ENCODE data around the gene PTPRB.
A peak's percentile ranks its signal among the peaks of the same experiment; 100 is the strongest.

PTPRB gene

DNA sequence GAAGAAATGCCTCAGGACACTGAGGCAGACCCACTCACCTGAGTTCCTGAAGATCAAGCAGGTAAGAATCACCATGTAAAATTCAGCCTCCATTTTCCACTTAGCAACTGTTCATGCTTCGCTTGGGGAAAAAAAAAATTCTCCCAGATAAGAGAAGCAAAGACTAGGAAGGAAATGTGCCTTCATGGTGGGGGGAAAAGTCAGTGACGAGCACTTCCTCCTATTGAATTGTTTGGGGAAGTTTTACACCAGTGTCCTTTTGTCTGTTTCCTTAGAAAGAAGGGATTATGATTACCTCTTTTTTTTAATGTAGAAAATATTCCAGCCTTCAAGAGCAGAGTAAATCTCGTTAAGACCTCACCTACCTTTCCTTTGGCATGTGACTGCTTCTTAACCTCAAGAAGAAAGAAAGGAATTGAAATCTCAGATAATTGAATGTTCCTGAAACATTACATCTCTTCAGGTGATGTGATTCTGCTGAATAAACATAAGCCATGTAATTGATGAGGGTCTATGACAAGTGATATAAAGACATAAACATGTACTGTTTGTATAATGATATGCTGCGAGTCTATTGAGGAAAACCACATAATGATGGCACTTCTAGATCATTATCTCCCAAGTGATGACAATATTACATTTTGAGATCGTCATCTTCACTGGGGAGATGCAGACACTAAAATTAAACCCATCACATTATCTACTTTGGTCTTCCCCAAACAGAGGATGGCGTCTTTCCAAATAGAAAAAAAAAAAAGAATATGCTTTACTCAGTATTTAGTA lies at the start of gene PTPRB:
PTPRB (minus strand) TSS at position 127 of the 783 bp plus-strand sequence; CDS start at position 93, 34 bp downstream.
- TF ChIP-seq, protein P1, sequence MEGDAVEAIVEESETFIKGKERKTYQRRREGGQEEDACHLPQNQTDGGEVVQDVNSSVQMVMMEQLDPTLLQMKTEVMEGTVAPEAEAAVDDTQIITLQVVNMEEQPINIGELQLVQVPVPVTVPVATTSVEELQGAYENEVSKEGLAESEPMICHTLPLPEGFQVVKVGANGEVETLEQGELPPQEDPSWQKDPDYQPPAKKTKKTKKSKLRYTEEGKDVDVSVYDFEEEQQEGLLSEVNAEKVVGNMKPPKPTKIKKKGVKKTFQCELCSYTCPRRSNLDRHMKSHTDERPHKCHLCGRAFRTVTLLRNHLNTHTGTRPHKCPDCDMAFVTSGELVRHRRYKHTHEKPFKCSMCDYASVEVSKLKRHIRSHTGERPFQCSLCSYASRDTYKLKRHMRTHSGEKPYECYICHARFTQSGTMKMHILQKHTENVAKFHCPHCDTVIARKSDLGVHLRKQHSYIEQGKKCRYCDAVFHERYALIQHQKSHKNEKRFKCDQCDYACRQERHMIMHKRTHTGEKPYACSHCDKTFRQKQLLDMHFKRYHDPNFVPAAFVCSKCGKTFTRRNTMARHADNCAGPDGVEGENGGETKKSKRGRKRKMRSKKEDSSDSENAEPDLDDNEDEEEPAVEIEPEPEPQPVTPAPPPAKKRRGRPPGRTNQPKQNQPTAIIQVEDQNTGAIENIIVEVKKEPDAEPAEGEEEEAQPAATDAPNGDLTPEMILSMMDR (IDR thresholded peaks at IDR 0.05; ENCODE audit: low read length, missing control alignments), result no peak
- H3K4me3 ChIP-seq (replicated peaks; ENCODE audit: low read depth, low read length), result no peak within 1 kb of the TSS
- peak; percentile 11 for DNase-seq (ENCODE audit: low read depth)

DNA sequence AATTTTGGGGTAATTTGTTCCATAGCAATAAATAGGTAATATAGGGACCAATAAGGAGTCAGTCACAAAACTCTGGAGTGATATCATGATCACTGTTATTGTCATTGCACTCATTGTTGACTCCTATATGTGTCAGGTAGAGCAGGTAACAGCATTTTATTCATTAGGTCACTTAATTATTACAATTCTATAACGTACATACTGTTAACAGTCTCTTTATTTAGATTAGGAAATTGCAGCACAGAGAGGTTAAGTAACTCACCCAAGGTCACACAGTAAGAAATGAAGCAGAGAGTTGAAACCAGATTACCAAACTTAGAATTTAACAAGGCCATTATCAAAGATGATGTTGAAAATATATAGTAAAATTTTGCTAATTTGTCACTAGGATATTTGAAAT lies 49.7 kb upstream of the PTPRB start:
- DNase-seq (ENCODE audit: low read depth), result no peak
- TF ChIP-seq, protein P1 (IDR thresholded peaks at IDR 0.05; ENCODE audit: low read length, missing control alignments), result no peak
- no peak overlapping the region for H3K4me3 ChIP-seq (replicated peaks; ENCODE audit: low read depth, low read length)

DNA sequence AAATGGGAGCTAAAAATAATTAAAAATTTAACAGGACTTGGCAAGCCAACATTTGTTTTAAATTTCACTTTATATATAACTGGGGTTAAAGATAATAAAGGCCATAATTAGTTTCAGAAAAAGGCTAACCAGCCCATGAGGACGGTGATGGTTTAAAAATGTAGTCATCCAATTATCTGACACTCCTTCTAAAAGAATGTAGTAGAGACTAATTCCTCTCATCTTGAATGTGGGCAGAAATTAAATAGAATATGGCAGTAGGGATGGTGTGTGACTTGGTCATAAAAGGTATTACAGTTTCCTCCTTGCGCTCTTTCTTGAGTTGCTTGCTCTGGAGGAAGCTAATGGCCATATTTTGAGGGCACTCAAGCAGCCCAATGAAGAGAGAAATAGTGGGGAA lies 49.1 kb upstream of the PTPRB start:
- DNase-seq (ENCODE audit: low read depth), result no peak
- no peak overlapping the region for H3K4me3 ChIP-seq (replicated peaks; ENCODE audit: low read depth, low read length)
- TF ChIP-seq, protein P1 (IDR thresholded peaks at IDR 0.05; ENCODE audit: low read length, missing control alignments), result no peak

DNA sequence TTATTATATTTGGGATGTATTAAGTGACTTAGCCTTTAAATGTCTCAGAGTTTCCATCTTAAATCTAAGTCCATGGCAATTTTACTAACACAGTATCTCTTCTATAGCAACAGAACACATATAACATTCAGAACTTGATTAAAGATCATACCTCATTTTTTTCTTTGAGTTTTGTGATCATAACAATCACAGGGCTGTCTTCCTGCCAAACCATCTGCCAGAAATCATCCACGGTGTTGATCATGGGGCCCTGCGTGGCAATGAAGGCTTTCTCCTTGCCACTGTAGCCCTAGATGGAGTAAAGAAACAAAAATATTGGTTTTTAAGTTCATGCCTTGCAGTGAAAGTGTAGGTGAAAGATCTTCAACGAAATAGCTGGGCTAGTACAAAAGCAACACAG lies 46.7 kb upstream of the PTPRB start:
- TF ChIP-seq, protein P1 (IDR thresholded peaks at IDR 0.05; ENCODE audit: low read length, missing control alignments), result no peak
- no peak for DNase-seq (ENCODE audit: low read depth)
- H3K4me3 ChIP-seq (replicated peaks; ENCODE audit: low read depth, low read length), result no peak overlapping the region

DNA sequence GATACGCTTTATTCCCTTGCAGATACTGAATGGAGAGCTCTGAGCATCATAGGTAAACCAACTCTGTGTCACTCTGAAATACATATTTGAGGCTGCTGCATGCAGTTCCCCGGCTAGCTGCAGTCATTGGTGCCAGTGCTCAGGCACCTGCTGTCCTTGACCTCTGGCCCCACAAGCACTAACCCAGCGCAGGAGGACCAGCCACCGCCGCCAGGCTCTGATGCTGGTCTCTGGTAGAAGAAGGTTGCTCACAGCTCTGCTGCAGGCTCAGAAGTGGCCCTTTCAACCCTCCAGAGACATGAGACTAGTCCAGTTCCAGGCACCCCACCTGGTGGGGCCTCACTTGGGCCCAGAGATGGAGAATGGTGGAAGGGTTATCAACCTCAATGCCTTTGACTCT lies 34.5 kb upstream of the PTPRB start:
- DNase-seq (ENCODE audit: low read depth), result no peak
- H3K4me3 ChIP-seq (replicated peaks; ENCODE audit: low read depth, low read length), result no peak overlapping the region
- TF ChIP-seq, protein P1 (IDR thresholded peaks at IDR 0.05; ENCODE audit: low read length, missing control alignments), result no peak

DNA sequence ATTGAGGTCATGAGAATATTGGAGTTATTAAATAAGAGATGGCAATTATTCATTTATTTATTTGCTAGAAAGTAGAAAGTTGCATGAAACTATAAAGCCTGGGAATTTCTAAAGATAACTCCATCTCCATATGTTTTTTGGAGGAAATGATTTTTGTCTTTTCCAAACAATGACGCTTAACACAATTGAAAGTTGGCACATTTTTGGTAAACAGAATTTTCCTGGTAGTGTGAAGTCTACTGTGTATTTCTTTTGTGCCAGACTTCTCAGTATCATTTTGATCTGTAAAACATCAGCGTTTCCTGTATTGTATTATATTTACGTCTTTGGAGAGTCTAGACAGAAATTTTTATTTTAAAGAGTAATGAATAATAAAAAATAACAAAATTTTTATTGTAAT lies 33.7 kb upstream of the PTPRB start:
- no peak for DNase-seq (ENCODE audit: low read depth)

More for the DNA sequence above, 33.7 kb upstream of the PTPRB start:
- no peak overlapping the region for H3K4me3 ChIP-seq (replicated peaks; ENCODE audit: low read depth, low read length)
- TF ChIP-seq, protein P1 (IDR thresholded peaks at IDR 0.05; ENCODE audit: low read length, missing control alignments), result no peak
